Spleen (tissue), 7 donors: ENCODE measurements around the gene ANKRD61.

Source experiments
- POLR2A ChIP-seq, 3 donors: fragments of 450-650 bp; IDR thresholded peaks; one replicate each; pipeline ENCODE4 v1.5.1; 2017; ENCODE audit warnings: antibody characterized with exemption in 3 of 3, mild to moderate bottlenecking in 1 of 3
- TF ChIP-seq, protein P1 (sequence below), 11 experiments: fragments of 200-600 bp in 7 of 11; fragments of 450-650 bp in 4 of 11; sonication (generic) in 4 of 11; IDR thresholded peaks in 8 of 11; conservative IDR thresholded peaks in 3 of 11; 1 replicate in 7 of 11; 2 replicates in 4 of 11; pipeline versions ENCODE4 v1.4.0 to v1.8.0; 2016 to 2021; ENCODE audit warnings: antibody characterized with exemption in 11 of 11, inconsistent platforms in 4 of 11, mild to moderate bottlenecking in 1 of 11
- donor health status: DM: no; HTN: no; CAD: no; lungs with moderate emphysema.
- donor health status: DM: no; HTN: no; CAD: no.
- donor health status: DM: no; HTN: no; CAD: no.

GRCh38 chr7:6071406-6071805, 40.2 kb downstream of the ANKRD61 start:
- TF ChIP-seq, protein P1, sequence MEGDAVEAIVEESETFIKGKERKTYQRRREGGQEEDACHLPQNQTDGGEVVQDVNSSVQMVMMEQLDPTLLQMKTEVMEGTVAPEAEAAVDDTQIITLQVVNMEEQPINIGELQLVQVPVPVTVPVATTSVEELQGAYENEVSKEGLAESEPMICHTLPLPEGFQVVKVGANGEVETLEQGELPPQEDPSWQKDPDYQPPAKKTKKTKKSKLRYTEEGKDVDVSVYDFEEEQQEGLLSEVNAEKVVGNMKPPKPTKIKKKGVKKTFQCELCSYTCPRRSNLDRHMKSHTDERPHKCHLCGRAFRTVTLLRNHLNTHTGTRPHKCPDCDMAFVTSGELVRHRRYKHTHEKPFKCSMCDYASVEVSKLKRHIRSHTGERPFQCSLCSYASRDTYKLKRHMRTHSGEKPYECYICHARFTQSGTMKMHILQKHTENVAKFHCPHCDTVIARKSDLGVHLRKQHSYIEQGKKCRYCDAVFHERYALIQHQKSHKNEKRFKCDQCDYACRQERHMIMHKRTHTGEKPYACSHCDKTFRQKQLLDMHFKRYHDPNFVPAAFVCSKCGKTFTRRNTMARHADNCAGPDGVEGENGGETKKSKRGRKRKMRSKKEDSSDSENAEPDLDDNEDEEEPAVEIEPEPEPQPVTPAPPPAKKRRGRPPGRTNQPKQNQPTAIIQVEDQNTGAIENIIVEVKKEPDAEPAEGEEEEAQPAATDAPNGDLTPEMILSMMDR (IDR thresholded peaks at IDR 0.05 in 8 of 11, conservative IDR thresholded peaks at IDR 0.05 in 3 of 11) = no peak
- TF ChIP-seq POLR2A (IDR thresholded peaks at IDR 0.05) = no peak
